AG09309 (cell line): ENCODE data around the gene GNAT1.
A peak's percentile ranks its signal among the peaks of the same experiment; 100 is the strongest.

Source experiments
- DNase-seq: peaks from one replicate; pipeline ENCODE4 v3.0.0-alpha.2; 2010; ENCODE audit warnings: low read depth
- H3K4me3 ChIP-seq: 2 replicates; pipeline ENCODE4 v1.5.1; 2011; ENCODE audit warnings: mild to moderate bottlenecking, low read depth, low read length, moderate library complexity; ENCODE audit not compliant: control insufficient read depth
- TF ChIP-seq, protein P1 (sequence below): IDR thresholded peaks from 2 replicates; pipeline ENCODE4 v1.5.1; 2011; ENCODE audit warnings: mild to moderate bottlenecking, low read depth, low read length, inconsistent platforms; ENCODE audit not compliant: insufficient read depth, control insufficient read depth; ENCODE audit errors: missing control alignments

The GNAT1 gene

DNA sequence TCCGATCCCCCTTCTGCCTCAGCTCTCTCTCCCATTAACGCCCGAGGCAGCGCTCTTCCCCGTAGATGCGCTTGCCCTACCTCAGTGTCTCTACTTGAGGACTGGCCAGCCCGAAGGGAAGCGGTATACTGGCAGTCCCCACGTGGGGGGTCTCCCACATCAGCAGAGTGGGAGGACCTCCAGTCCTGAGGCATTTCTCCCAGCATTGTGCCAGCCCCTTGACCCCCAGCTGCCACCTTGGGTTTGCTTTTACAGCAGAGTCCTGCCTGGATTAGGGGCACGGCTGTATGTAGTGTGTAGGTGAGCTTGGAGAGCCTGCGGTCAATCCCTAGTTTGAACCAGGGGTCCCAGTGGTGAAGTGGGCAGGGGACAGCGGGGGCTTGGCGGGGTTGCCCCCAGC lies 35.5 kb upstream of the GNAT1 start:
- no peak for DNase-seq
- peak overlapping the region; percentile 31 for H3K4me3 ChIP-seq
- TF ChIP-seq, protein P1, sequence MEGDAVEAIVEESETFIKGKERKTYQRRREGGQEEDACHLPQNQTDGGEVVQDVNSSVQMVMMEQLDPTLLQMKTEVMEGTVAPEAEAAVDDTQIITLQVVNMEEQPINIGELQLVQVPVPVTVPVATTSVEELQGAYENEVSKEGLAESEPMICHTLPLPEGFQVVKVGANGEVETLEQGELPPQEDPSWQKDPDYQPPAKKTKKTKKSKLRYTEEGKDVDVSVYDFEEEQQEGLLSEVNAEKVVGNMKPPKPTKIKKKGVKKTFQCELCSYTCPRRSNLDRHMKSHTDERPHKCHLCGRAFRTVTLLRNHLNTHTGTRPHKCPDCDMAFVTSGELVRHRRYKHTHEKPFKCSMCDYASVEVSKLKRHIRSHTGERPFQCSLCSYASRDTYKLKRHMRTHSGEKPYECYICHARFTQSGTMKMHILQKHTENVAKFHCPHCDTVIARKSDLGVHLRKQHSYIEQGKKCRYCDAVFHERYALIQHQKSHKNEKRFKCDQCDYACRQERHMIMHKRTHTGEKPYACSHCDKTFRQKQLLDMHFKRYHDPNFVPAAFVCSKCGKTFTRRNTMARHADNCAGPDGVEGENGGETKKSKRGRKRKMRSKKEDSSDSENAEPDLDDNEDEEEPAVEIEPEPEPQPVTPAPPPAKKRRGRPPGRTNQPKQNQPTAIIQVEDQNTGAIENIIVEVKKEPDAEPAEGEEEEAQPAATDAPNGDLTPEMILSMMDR: no peak

DNA sequence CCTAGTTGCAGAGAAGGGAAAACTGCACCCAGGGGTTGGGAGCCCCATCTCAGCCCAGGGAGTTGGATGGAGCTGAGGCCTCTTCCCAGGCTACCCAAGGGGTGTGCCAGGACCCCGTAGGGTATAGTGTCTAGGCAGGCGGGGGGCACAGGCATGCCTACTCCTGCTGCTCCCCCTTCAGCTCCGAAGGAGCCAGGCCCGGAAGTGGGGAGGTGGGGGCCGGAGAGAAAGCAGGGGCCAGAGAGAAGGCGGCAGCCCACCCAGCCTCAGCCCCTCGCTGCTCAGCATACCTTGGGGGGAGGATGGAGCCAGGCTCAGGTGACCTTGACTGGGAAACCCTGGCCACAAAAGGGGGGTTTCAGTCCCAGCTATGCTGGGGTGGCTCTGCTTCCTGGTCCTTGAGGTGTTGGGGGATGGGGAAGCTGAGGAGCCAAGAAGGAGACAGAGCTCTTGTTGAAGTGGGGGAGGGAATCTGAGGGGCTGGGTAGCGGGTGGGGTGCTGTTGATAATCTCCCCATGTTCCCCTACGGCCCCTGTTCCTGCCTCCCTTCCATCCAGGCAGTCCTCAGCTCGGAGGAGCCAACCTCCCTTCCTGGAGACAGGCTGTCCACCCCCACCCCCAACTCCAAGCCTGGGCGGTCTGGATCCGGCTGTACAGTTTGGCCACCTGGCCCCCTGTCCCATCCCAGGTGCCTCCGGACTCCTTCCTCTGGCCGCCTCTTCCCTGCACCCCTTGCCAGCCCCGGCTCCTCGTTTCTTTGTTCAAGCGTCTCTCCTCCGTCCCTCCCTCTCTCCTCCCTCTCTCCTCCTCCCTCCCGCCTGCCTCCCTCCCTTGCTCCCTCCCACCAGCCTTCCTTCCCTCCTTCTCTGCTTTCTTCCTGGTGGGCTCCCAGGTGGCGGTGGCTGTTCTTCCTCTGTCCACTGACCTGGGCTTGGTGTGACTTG lies 34.6 kb upstream of the GNAT1 start:
- TF ChIP-seq, protein P1: no peak
- DNase-seq: no peak
- peak overlapping the region; percentile 45 for H3K4me3 ChIP-seq

DNA sequence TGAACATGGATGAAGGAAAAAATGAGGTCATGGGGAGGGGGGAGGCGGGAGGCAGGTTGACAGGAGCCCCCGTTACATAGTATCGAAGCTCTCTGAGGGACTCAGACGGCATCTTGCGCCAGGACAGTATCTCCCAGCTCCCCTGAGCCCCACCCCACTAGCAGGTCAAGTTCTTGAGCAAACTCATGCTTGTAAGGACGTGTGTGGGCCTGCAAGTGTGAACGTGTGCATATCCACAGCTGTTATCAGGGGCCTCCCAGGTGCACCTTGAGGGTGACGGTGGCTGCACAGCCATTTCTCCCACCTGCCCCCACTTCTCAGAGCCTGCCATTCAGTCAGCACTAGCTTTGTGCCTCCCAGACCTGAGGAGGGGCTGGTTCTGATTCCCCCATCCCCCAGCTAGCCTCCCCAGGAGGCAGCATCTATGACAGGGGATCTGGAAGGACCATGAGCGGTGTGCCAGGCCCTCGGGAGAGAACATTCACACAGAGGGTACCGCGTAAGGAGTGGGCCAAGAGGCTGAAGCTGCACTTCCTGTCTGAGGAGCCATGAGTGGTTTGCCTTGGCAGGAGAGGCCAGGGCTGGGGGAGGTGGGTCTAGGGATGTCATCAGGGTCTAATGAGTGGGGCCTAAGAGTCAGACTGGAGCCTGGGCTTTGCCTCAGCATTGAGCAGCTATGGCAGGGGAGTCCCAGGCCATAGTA lies 33.4 kb upstream of the GNAT1 start:
- TF ChIP-seq, protein P1: no peak
- no peak for DNase-seq
- no peak overlapping the region for H3K4me3 ChIP-seq

DNA sequence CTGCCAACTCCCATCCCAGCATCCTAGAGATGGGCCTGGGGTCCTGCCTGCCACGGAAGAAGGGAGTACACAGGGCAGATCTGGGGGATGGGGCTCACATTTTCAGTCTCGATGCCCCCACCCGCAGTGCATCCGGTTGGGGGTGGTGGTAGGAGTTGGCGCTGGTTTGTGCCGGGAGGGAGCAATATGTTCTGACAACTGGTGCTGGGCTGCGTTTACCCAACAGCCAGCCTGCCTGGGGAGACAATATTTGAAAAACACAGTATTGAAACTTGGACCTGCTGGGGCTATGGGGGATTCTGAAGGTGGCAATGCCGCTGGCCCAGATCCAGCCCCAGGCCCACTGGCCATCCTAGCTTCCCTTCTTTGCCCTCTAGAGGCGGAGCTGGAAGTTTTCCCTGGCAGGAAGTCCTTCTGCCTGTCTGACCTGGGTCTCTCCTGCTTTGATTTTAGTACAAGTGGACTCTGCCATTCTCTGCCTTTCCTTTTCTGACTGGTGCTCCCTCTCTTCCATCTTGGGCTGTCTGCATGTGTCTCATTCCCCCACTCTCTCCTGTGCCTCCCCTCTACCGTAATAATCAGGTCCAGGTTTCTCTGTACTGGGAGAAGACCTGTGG lies 32.8 kb upstream of the GNAT1 start:
- TF ChIP-seq, protein P1: no peak
- DNase-seq: no peak
- no peak overlapping the region for H3K4me3 ChIP-seq

DNA sequence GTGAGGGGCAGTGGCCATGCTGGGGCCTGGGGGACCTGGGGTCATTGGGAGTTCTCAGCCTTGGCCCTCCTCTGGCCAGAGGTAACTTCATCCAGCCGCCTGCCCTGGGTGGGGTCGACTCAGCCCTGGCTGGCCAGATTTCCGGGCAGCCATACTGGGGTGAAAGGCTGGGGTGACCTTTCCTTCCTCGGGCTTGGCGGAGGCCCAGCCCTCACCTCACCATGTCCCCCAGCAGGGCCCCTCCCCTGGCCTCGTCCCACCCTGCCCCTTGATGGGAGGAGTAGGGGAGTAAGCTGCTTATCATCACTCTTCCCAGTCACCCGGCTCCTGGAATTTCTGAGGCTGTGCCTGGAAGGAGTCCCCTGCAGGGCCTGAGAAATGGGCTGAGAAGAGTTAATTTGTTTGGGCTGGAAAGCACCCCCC lies 30.8 kb upstream of the GNAT1 start:
- DNase-seq: no peak
- H3K4me3 ChIP-seq: no peak overlapping the region

DNA sequence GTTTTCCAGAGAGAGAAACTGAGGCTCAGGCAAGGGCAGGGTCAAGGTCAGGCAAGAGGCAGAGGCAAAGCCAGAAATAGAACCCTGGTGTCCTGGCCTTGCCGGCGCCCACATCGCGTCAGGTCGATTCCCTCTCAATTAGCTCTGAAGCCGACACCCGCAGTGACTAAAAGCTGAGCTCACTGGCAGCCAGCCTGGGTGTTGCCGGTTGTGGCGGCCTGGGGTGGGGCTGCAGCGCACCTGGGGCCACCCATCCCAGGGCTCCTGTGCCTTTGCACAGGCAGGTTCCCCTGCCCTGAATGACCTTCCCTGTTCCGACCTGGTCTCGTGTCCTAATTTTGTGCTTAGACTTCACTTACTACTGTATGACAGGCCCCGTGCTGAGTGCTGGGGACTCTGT lies 30.1 kb upstream of the GNAT1 start:
- DNase-seq: no peak
- no peak overlapping the region for H3K4me3 ChIP-seq
- TF ChIP-seq, protein P1: no peak

More for the DNA sequence above, 30.8 kb upstream of the GNAT1 start:
- TF ChIP-seq, protein P1: no peak
